K562 (cell line): ENCODE results near the gene BCL10. TPM values are rescaled to one million over a fixed set of nuclear protein-coding genes. Genes with fewer than 3 reads are reported as not detected.
A peak's percentile ranks its signal among the peaks of the same experiment; 100 is the strongest.

Experiments
- CBX1 ChIP-seq: sonication (generic); IDR thresholded peaks from 2 replicates; pipeline ENCODE4 v1.6.1; 2016; ENCODE audit warnings: antibody characterized with exemption, low read depth, mild to moderate bottlenecking
- CREM ChIP-seq: IDR thresholded peaks from 2 replicates; pipeline ENCODE4 v1.6.1; 2014; ENCODE audit warnings: antibody characterized with exemption, low read depth
- EP400 ChIP-seq: fragments of 450-650 bp; IDR thresholded peaks from 2 replicates; pipeline ENCODE4 v1.6.1; 2017; ENCODE audit warnings: antibody characterized with exemption, mild to moderate bottlenecking, moderate library complexity
- ETS2 ChIP-seq: IDR thresholded peaks from 2 replicates; pipeline ENCODE4 v1.6.1; 2016; ENCODE audit warnings: borderline replicate concordance, missing genetic modification characterization, mild to moderate bottlenecking, moderate library complexity, missing compliant biosample characterization; ENCODE audit not compliant: poor library complexity, severe bottlenecking
- FOXK2 ChIP-seq, 2 experiments: fragments of 450-650 bp; IDR thresholded peaks in 1 of 2; conservative IDR thresholded peaks in 1 of 2; 2 replicates each; pipeline ENCODE4 v1.6.1; 2016; ENCODE audit warnings: low read depth in 2 of 2, mild to moderate bottlenecking in 1 of 2
- HCFC1 ChIP-seq: IDR thresholded peaks from 2 replicates; pipeline ENCODE4 v1.6.1; 2012; ENCODE audit warnings: low read depth, low read length, improper control_type of control experiment
- HEY1 ChIP-seq: fragments of 250-450 bp; sonication (Bioruptor Pico); IDR thresholded peaks from 2 replicates; pipeline ENCODE4 v1.5.0; 2020; ENCODE audit warnings: mild to moderate bottlenecking, moderate library complexity, borderline replicate concordance
- HNRNPL ChIP-seq: fragments of 200-400 bp; formaldehyde crosslinking; IDR thresholded peaks from 2 replicates; pipeline ENCODE4 v1.6.1; 2017; ENCODE audit warnings: low read depth, mild to moderate bottlenecking, low read length
- IRF2 ChIP-seq: sonication (generic); formaldehyde crosslinking; IDR thresholded peaks from 2 replicates; pipeline ENCODE4 v1.8.1; 2022; ENCODE audit warnings: mild to moderate bottlenecking, missing genetic modification reagents
- KLF16 ChIP-seq: IDR thresholded peaks from 2 replicates; pipeline ENCODE4 v1.6.1; 2016; ENCODE audit warnings: antibody characterized with exemption
- MYNN ChIP-seq, 2 experiments: sonication (generic); formaldehyde crosslinking in 1 of 2; IDR thresholded peaks; 2 replicates each; pipeline versions ENCODE4 v1.5.0 to v1.6.1; 2016 to 2020; ENCODE audit warnings: antibody characterized with exemption in 1 of 2, missing genetic modification reagents in 1 of 2
- NR2C1 ChIP-seq, 2 experiments: fragments of 450-650 bp; IDR thresholded peaks; 2 replicates each; pipeline ENCODE4 v1.6.1; 2017; ENCODE audit warnings: mild to moderate bottlenecking in 2 of 2, antibody characterized with exemption in 1 of 2, inconsistent platforms in 1 of 2, missing compliant biosample characterization in 1 of 2, missing genetic modification characterization in 1 of 2
- NR2F6 ChIP-seq: fragments of 450-650 bp; formaldehyde crosslinking; IDR thresholded peaks from 2 replicates; pipeline ENCODE4 v1.4.0; 2020; ENCODE audit warnings: mild to moderate bottlenecking
- POLR2B ChIP-seq: fragments of 450-650 bp; IDR thresholded peaks from 2 replicates; pipeline ENCODE4 v1.6.1; 2018; ENCODE audit warnings: low read depth; ENCODE audit not compliant: partially characterized antibody
- RNF2 ChIP-seq: sonication (generic); IDR thresholded peaks from 2 replicates; pipeline ENCODE4 v1.6.1; 2016
- SIN3B ChIP-seq: fragments of 450-650 bp; IDR thresholded peaks from 2 replicates; pipeline ENCODE4 v1.6.1; 2017; ENCODE audit warnings: low read depth, mild to moderate bottlenecking, moderate library complexity
- TBL1XR1 ChIP-seq, 2 experiments: IDR thresholded peaks; 2 replicates each; pipeline ENCODE4 v1.6.1; 2012; ENCODE audit warnings: improper control_type of control experiment in 2 of 2, low read length in 2 of 2, mild to moderate bottlenecking in 1 of 2
- ZNF146 ChIP-seq: IDR thresholded peaks from one replicate; pipeline ENCODE4 v1.6.1; 2018; ENCODE audit warnings: missing compliant biosample characterization; ENCODE audit not compliant: unreplicated experiment
- ZNF263 ChIP-seq: sonication (generic); formaldehyde crosslinking; IDR thresholded peaks from 2 replicates; pipeline ENCODE4 v1.8.0; 2022; ENCODE audit warnings: mild to moderate bottlenecking, missing genetic modification reagents, borderline replicate concordance
- ZNF354B ChIP-seq: fragments of 250-450 bp; sonication (Bioruptor Pico); IDR thresholded peaks from 2 replicates; pipeline ENCODE4 v1.4.0; 2020
- ZNF41 ChIP-seq: fragments of 250-450 bp; sonication (Bioruptor Pico); conservative IDR thresholded peaks from 2 replicates; pipeline ENCODE4 v1.4.0; 2020; ENCODE audit warnings: mild to moderate bottlenecking
- ZNF584 ChIP-seq: fragments of 200-800 bp; sonication (Bioruptor generic); IDR thresholded peaks from 2 replicates; pipeline ENCODE4 v1.6.1; 2016; ENCODE audit warnings: low read depth, mild to moderate bottlenecking, missing genetic modification characterization, missing compliant biosample characterization
- ZNF75A ChIP-seq: fragments of 450-650 bp; formaldehyde crosslinking; IDR thresholded peaks from 2 replicates; pipeline ENCODE4 v1.4.0; 2020; ENCODE audit warnings: mild to moderate bottlenecking
- polyA plus RNA-seq, 8 experiments: library from polyadenylated mRNA; depleted of rRNA in 4 of 8; stranded (reverse) in 5 of 8; unstranded in 3 of 8; fragments of >200 nt; fragmentation: Nextera tagmentation in 2 of 8; fragmentation: Illumina TruSeq in 1 of 8; extraction: Ambion mirVana in 2 of 8; extraction: Trizol in 1 of 8; gene quantifications; 2 replicates each; pipeline versions ENCODE4 v1.2.1 to v1.2.3, GENCODE V29; 2011 to 2014; ENCODE audit warnings: inconsistent platforms in 1 of 8, missing spikeins in 1 of 8
- total RNA-seq, 7 experiments: library from RNA; depleted of rRNA in 6 of 7; stranded (reverse); fragments of >200 nt in 6 of 7; fragmentation: Illumina TruSeq in 2 of 7; extraction: Trizol in 2 of 7; gene quantifications; 2 replicates each; pipeline versions ENCODE4 v1.2.1 to v1.2.3, GENCODE V29; 2011 to 2021; ENCODE audit warnings: low replicate concordance in 1 of 7
- TF ChIP-seq, protein P1 (sequence below): fragments of 250-450 bp; sonication (Bioruptor Pico); IDR thresholded peaks from 2 replicates; pipeline ENCODE4 v1.8.0; 2022; ENCODE audit warnings: inconsistent platforms
- TF ChIP-seq, protein P2 (sequence below): sonication (generic); formaldehyde crosslinking; IDR thresholded peaks from 2 replicates; pipeline ENCODE4 v1.9.0; 2022; ENCODE audit warnings: mild to moderate bottlenecking, missing genetic modification reagents
- TF ChIP-seq, protein P3 (sequence below): fragments of 450-650 bp; IDR thresholded peaks from one replicate; pipeline ENCODE4 v1.6.1; 2018; ENCODE audit warnings: mild to moderate bottlenecking, moderate library complexity; ENCODE audit not compliant: partially characterized antibody
- TF ChIP-seq, protein P4 (sequence below): fragments of 250-450 bp; sonication (Bioruptor Pico); IDR thresholded peaks from 2 replicates; pipeline ENCODE4 v1.8.0; 2021; ENCODE audit warnings: borderline replicate concordance, mild to moderate bottlenecking, moderate library complexity; ENCODE audit not compliant: poor library complexity, severe bottlenecking

The BCL10 gene
- total and polyA plus RNA-seq, 9 of the 15 experiments (the other 6 are each of a cell fraction or from before 2014, with no cell fraction given) = 8.0 to 19.4 (median 12.3) TPM

DNA sequence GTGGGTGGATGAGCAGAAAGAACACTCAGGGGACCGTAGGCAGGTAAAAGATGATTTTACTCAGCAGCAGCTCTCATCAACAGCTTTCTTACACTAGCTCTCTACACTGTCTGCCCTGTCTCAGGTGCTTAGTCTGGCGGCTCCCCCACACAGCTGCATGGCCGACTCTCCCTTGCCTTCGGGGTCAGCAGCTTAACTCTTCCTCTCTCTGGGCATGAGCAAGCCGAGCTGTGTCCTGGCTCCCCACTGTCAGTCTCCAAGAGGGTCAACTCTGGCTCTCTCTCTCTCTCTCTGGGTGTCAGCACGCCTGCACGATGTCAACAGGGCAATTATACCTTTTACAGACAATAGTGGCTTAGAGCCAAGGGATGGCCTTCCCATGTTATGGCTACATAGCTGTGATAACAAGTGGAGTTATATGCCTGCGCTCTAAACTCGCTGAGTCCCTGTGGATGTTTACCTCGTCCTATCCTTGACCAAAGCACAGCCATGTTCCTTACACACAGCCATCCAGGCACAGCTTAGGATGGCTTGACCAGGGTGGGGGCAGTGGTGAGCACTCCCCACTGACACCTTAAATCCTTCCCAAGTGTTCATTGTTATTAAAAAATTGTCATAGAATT, 3.1 kb upstream of the BCL10 start (continued):
- TF ChIP-seq, protein P1, sequence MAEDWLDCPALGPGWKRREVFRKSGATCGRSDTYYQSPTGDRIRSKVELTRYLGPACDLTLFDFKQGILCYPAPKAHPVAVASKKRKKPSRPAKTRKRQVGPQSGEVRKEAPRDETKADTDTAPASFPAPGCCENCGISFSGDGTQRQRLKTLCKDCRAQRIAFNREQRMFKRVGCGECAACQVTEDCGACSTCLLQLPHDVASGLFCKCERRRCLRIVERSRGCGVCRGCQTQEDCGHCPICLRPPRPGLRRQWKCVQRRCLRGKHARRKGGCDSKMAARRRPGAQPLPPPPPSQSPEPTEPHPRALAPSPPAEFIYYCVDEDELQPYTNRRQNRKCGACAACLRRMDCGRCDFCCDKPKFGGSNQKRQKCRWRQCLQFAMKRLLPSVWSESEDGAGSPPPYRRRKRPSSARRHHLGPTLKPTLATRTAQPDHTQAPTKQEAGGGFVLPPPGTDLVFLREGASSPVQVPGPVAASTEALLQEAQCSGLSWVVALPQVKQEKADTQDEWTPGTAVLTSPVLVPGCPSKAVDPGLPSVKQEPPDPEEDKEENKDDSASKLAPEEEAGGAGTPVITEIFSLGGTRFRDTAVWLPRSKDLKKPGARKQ (CRISPR knock-in tag) = no peak
- no peak for TF ChIP-seq IRF2 (CRISPR knock-in tag)
- no peak for TF ChIP-seq ZNF146 (CRISPR knock-in tag)
- TF ChIP-seq POLR2B = no peak
- TF ChIP-seq ZNF41 = peak; percentile 75; the same call in 1 of the 2 replicates
- TF ChIP-seq, protein P2, sequence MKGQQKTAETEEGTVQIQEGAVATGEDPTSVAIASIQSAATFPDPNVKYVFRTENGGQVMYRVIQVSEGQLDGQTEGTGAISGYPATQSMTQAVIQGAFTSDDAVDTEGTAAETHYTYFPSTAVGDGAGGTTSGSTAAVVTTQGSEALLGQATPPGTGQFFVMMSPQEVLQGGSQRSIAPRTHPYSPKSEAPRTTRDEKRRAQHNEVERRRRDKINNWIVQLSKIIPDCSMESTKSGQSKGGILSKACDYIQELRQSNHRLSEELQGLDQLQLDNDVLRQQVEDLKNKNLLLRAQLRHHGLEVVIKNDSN (CRISPR knock-in tag) = no peak
- no peak for TF ChIP-seq HEY1 (CRISPR knock-in tag)
- no peak for TF ChIP-seq RNF2
- TF ChIP-seq CREM = no peak
- no peak for TF ChIP-seq HCFC1
- no peak for TF ChIP-seq FOXK2 (conservative IDR thresholded peaks at IDR 0.05 in 1 of 2, IDR thresholded peaks at IDR 0.05 in 1 of 2; ENCODE audit: low read depth in 2 of 2)
- TF ChIP-seq ZNF354B = no peak
- TF ChIP-seq ZNF584 (CRISPR knock-in tag) = peak; percentile 92
- no peak for TF ChIP-seq ZNF75A (CRISPR knock-in tag)
- TF ChIP-seq KLF16 = no peak
- TF ChIP-seq SIN3B = no peak
- no peak for TF ChIP-seq ETS2
- TF ChIP-seq, protein P3, sequence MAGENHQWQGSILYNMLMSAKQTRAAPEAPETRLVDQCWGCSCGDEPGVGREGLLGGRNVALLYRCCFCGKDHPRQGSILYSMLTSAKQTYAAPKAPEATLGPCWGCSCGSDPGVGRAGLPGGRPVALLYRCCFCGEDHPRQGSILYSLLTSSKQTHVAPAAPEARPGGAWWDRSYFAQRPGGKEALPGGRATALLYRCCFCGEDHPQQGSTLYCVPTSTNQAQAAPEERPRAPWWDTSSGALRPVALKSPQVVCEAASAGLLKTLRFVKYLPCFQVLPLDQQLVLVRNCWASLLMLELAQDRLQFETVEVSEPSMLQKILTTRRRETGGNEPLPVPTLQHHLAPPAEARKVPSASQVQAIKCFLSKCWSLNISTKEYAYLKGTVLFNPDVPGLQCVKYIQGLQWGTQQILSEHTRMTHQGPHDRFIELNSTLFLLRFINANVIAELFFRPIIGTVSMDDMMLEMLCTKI = no peak
- TF ChIP-seq TBL1XR1 (IDR thresholded peaks at IDR 0.05; ENCODE audit: low read length in 2 of 2) = no peak
- TF ChIP-seq EP400 = no peak
- no peak for TF ChIP-seq ZNF263 (CRISPR knock-in tag)
- no peak for TF ChIP-seq HNRNPL
- no peak for TF ChIP-seq CBX1
- no peak for TF ChIP-seq MYNN (IDR thresholded peaks at IDR 0.05)
- TF ChIP-seq MYNN (CRISPR knock-in tag; IDR thresholded peaks at IDR 0.05) = no peak
- TF ChIP-seq NR2F6 (CRISPR knock-in tag) = no peak
- no peak for TF ChIP-seq NR2C1 (IDR thresholded peaks at IDR 0.05)
- peak; percentile 88 for TF ChIP-seq NR2C1 (tag; IDR thresholded peaks at IDR 0.05)
- TF ChIP-seq, protein P4, sequence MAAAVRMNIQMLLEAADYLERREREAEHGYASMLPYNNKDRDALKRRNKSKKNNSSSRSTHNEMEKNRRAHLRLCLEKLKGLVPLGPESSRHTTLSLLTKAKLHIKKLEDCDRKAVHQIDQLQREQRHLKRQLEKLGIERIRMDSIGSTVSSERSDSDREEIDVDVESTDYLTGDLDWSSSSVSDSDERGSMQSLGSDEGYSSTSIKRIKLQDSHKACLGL (CRISPR knock-in tag) = no peak
